ENCODE data around the gene RGP1. TPM values are rescaled to one million over a fixed set of nuclear protein-coding genes. Genes with fewer than 3 reads are reported as not detected.
A peak's percentile ranks its signal among the peaks of the same experiment; 100 is the strongest.

The RGP1 gene
- total RNA-seq, 1 experiment from 2014 or later: 13.8 TPM

DNA sequence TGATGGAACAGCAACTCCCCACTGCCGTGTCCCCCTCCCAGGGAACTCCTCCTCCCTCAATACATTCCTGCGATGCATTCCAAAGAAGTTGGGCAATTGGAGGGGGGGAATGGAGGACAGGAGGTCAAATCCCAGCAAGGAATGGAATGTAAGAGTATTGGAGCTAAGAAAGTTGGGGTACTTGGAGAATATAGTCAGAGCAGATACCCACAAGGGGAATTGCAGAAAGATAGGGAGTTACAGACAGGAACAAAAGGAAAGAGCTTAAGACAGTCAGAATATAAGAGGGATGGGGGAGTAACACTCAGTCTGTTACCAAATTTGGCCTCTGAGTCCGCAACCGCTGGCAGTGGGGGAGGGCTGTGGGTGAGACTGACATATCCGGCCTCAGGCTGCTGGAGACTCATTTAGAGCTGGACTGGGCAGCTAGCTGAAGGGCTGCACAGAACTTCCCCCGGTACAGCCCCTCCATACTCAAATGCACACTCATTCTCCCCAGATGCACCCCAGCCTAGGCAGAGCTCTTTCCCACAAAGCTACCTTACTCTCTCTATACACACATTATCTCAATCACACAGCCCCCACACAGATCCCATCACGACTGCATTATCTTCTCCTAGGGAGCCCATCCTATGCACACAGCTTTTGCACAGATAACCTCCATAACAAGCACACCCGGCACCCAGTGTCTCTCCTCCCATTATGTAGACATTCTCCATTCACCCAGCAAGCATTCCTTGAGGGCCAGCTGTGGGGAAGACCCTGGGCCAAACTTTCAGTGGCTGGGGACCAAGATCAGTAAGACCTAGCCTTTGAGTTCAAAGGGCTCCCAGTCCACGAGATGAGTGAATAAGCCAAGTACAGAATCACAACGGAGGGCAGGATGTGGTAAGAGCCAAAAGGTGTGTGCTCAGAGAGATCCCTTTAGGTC is 20.8 kb upstream of the RGP1 start:
- TF ChIP-seq EZH2 (IDR thresholded peaks at IDR 0.05; ENCODE audit: low read length, unreplicated experiment) (no peak), EZH2phosphoT487 (IDR thresholded peaks at IDR 0.05; ENCODE audit: borderline replicate concordance, low read length) (no peak)
- TF ChIP-seq, protein P1, sequence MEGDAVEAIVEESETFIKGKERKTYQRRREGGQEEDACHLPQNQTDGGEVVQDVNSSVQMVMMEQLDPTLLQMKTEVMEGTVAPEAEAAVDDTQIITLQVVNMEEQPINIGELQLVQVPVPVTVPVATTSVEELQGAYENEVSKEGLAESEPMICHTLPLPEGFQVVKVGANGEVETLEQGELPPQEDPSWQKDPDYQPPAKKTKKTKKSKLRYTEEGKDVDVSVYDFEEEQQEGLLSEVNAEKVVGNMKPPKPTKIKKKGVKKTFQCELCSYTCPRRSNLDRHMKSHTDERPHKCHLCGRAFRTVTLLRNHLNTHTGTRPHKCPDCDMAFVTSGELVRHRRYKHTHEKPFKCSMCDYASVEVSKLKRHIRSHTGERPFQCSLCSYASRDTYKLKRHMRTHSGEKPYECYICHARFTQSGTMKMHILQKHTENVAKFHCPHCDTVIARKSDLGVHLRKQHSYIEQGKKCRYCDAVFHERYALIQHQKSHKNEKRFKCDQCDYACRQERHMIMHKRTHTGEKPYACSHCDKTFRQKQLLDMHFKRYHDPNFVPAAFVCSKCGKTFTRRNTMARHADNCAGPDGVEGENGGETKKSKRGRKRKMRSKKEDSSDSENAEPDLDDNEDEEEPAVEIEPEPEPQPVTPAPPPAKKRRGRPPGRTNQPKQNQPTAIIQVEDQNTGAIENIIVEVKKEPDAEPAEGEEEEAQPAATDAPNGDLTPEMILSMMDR (conservative IDR thresholded peaks at IDR 0.05; ENCODE audit: low read depth, low read length): no peak
- no TSS peak for BruUV-seq (replicated peaks)
- H3K27ac ChIP-seq (ENCODE audit: low read length): peak overlapping the region; percentile 63

GRCh38 chr9:35729101-35729500 is 20.0 kb upstream of the RGP1 start:
- peak overlapping the region; percentile 90 for H3K4me2 ChIP-seq (ENCODE audit: low read length)
- peaks cover 64% of the 10 kb centered on the region for H3K79me2 ChIP-seq (ENCODE audit: low read length)
- no TSS peak for BruUV-seq (replicated peaks)
- ATAC-seq: no peak
- no peak for DNase-seq
- peaks cover 50% of the 10 kb centered on the region for H3K4me1 ChIP-seq (ENCODE audit: insufficient read depth, low read length)
- no peak overlapping the region for H3K9ac ChIP-seq (ENCODE audit: low read length)
- no peaks in the 10 kb centered on the region for H4K20me1 ChIP-seq (ENCODE audit: low read length)
- H3K36me3 ChIP-seq (ENCODE audit: low read depth, low read length): peaks cover 3% of the 10 kb centered on the region; the same call in 1 of the 2 replicates
- POLR2A ChIA-PET (ENCODE audit: unreplicated experiment): no interaction called here
- H3K9me3 ChIP-seq (ENCODE audit: low read length): no peaks in the 10 kb centered on the region
- peak overlapping the region; percentile 90 for H3K4me3 ChIP-seq (ENCODE audit: low read length)
- no peak for TF ChIP-seq EZH2 (IDR thresholded peaks at IDR 0.05; ENCODE audit: low read length, unreplicated experiment)
- TF ChIP-seq, protein P1 (conservative IDR thresholded peaks at IDR 0.05; ENCODE audit: low read depth, low read length): no peak
- no peaks in the 10 kb centered on the region for H3K27me3 ChIP-seq (ENCODE audit: low read length)
- H2AFZ ChIP-seq (ENCODE audit: low read length): no peak overlapping the region
- intact Hi-C loops (cut with micrococcal nuclease): loop anchor here (2.0 kb wide), 1 partner anchor 70 kb away; the partner anchor contains the start of genes CCDC107 and RMRP
- H3K27ac ChIP-seq (ENCODE audit: low read length): peak overlapping the region; percentile 84
- H3F3A ChIP-seq (ENCODE audit: low read length, unreplicated experiment): no peaks in the 10 kb centered on the region
- CTCF ChIA-PET: interaction anchor here (0.6 kb wide), 1 partner anchor 68 kb away, joined by 3 read pairs; no protein-coding TSS in a partner anchor
- no peaks in the 10 kb centered on the region for H3K9me2 ChIP-seq (replicated peaks; ENCODE audit: low read length)

More for the DNA sequence above, 20.8 kb upstream of the RGP1 start:
- no peaks in the 10 kb centered on the region for H3K9me2 ChIP-seq (replicated peaks; ENCODE audit: low read length)
- H3K79me2 ChIP-seq (ENCODE audit: low read length): peaks cover 56% of the 10 kb centered on the region
- no peaks in the 10 kb centered on the region for H3K27me3 ChIP-seq (ENCODE audit: low read length)
- peak overlapping the region; percentile 90 for H3K4me3 ChIP-seq (ENCODE audit: low read length)
- no peaks in the 10 kb centered on the region for H3F3A ChIP-seq (ENCODE audit: low read length, unreplicated experiment)
- no peaks in the 10 kb centered on the region for H4K20me1 ChIP-seq (ENCODE audit: low read length)
- POLR2A ChIA-PET (ENCODE audit: unreplicated experiment): no interaction called here
- intact Hi-C loops (cut with micrococcal nuclease): loop anchor here (2.0 kb wide), 1 partner anchor 70 kb away; the partner anchor contains the start of genes CCDC107 and RMRP
- H3K9ac ChIP-seq (ENCODE audit: low read length): peak overlapping the region; percentile 21; the same call in 1 of the 2 replicates
- H3K36me3 ChIP-seq (ENCODE audit: low read depth, low read length): peaks cover 3% of the 10 kb centered on the region; the same call in 1 of the 2 replicates
- ATAC-seq (peak; percentile 4; the same call in 1 of the 2 replicates), DNase-seq (peak; percentile 70)
- no peaks in the 10 kb centered on the region for H3K9me3 ChIP-seq (ENCODE audit: low read length)
- CTCF ChIA-PET: interaction anchor here (0.5 to 1.6 kb wide), 3 partner anchors 9 to 98 kb away, joined by 3 to 6 read pairs (median 3); partner anchors contain the start of gene ARHGEF39
- peak overlapping the region; percentile 90 for H3K4me2 ChIP-seq (ENCODE audit: low read length)
- no peak overlapping the region for H2AFZ ChIP-seq (ENCODE audit: low read length)
- H3K4me1 ChIP-seq (ENCODE audit: insufficient read depth, low read length): peaks cover 42% of the 10 kb centered on the region

Measured in PC-3 (cell line).